GM12865 (cell line): ENCODE results near the gene MED13L.

Experiments
- DNase-seq: peaks from one replicate; pipeline ENCODE4 v3.0.0; 2010; ENCODE audit warnings: low read depth
- H3K4me3 ChIP-seq: 2 replicates; pipeline ENCODE4 v1.5.1; 2011; ENCODE audit warnings: mild to moderate bottlenecking, low read depth, low read length, control low read depth
- CTCF ChIP-seq: IDR thresholded peaks from 2 replicates; pipeline ENCODE4 v1.5.1; 2011; ENCODE audit warnings: low read length, control low read depth, low read depth, inconsistent platforms; ENCODE audit not compliant: insufficient read depth; ENCODE audit errors: missing control alignments

The MED13L gene

GRCh38 chr12:116277467-116278278 lies at the start of gene MED13L:
MED13L (minus strand) TSS chr12:116277693; CDS start chr12:116277131, 562 bp downstream.
- peak; percentile 92 for DNase-seq
- TF ChIP-seq CTCF, result peak; percentile 20

GRCh38 chr12:116325336-116325664 lies 47.8 kb upstream of the MED13L start:
- peak; percentile 82 for DNase-seq
- no peak for TF ChIP-seq CTCF
- no peak overlapping the region for H3K4me3 ChIP-seq

More at GRCh38 chr12:116277467-116278278, at the start of gene MED13L:
- peak within 1 kb of the TSS; percentile 59 for H3K4me3 ChIP-seq

GRCh38 chr12:116324654-116325335 lies 47.3 kb upstream of the MED13L start:
- no peak for TF ChIP-seq CTCF
- DNase-seq, result no peak
- no peak overlapping the region for H3K4me3 ChIP-seq

GRCh38 chr12:116323406-116324386 lies 46.2 kb upstream of the MED13L start:
- H3K4me3 ChIP-seq, result no peak overlapping the region
- TF ChIP-seq CTCF, result no peak
- DNase-seq, result peak; percentile 52

GRCh38 chr12:116321913-116322312 lies 44.4 kb upstream of the MED13L start:
- no peak overlapping the region for H3K4me3 ChIP-seq
- TF ChIP-seq CTCF, result no peak
- DNase-seq, result no peak

GRCh38 chr12:116320791-116321217 lies 43.3 kb upstream of the MED13L start:
- no peak for DNase-seq
- H3K4me3 ChIP-seq, result no peak overlapping the region
- TF ChIP-seq CTCF, result no peak
